Fibroblast of mammary gland (primary cell): ENCODE measurements around the gene ST6GALNAC3.

ENCODE experiments used
- DNase-seq: peaks from one replicate; pipeline ENCODE4 v3.0.0-alpha.2; 2010; ENCODE audit warnings: low read depth
- H3K4me3 ChIP-seq: 2 replicates; pipeline ENCODE4 v1.5.1; 2011; ENCODE audit warnings: low read depth, mild to moderate bottlenecking, low read length, moderate library complexity; ENCODE audit not compliant: control insufficient read depth
- TF ChIP-seq, protein P1 (sequence below): conservative IDR thresholded peaks from 2 replicates; pipeline ENCODE4 v1.5.1; 2011; ENCODE audit warnings: low read depth, low read length, inconsistent platforms; ENCODE audit not compliant: control insufficient read depth, insufficient read depth

The ST6GALNAC3 gene

DNA sequence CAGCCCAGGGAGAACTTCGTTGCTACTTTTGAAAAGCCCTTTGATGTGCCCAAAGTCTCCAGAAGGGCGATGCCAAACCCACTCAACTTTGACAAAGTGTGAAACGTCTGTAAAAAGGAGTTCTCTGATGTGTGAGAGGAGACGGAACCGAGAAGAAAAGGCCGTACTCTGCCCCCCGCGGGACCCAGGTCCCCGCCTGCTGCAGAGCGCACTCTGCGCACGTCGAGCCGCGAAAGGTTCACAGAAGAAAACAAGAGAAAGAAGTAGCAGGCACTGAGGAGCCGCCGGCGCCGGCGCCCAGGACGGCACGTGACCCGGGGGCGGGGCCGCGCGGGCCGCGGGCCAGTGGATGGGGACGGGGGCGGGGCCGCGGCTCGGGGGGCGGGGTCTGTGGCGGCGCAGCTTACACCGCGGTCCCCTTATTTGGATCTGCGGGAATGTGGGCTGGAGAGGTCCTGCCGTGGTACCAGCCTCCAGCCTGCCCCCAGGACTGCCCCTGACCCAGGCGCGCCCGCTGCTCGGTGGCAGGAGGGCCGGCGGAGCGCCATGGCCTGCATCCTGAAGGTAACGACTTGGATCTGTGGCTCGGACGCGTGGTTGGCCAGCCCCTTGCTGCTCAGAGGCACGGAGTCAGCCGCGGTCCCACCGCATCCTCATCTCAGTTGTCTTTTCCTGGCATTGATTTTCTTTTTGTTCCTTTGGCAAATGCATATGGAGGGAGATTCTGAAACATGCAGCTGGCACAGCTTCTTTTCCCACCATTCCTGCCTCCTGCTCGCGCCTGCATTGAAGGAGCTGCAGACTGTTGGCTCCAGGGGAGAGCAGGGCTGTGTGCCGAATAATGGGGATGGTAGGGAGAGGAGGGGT is at the start of gene ST6GALNAC3:
ST6GALNAC3 (plus strand) TSS at position 426 of the 867 bp plus-strand sequence.
- peak within 1 kb of the TSS; percentile 55 for H3K4me3 ChIP-seq
- DNase-seq: peak; percentile 29
- TF ChIP-seq, protein P1, sequence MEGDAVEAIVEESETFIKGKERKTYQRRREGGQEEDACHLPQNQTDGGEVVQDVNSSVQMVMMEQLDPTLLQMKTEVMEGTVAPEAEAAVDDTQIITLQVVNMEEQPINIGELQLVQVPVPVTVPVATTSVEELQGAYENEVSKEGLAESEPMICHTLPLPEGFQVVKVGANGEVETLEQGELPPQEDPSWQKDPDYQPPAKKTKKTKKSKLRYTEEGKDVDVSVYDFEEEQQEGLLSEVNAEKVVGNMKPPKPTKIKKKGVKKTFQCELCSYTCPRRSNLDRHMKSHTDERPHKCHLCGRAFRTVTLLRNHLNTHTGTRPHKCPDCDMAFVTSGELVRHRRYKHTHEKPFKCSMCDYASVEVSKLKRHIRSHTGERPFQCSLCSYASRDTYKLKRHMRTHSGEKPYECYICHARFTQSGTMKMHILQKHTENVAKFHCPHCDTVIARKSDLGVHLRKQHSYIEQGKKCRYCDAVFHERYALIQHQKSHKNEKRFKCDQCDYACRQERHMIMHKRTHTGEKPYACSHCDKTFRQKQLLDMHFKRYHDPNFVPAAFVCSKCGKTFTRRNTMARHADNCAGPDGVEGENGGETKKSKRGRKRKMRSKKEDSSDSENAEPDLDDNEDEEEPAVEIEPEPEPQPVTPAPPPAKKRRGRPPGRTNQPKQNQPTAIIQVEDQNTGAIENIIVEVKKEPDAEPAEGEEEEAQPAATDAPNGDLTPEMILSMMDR: no peak

GRCh38 chr1:76027341-76027740 is 47.2 kb upstream of the ST6GALNAC3 start:
- H3K4me3 ChIP-seq: no peak overlapping the region
- TF ChIP-seq, protein P1: no peak
- DNase-seq: no peak

GRCh38 chr1:76029331-76029730 is 45.2 kb upstream of the ST6GALNAC3 start:
- TF ChIP-seq, protein P1: no peak
- H3K4me3 ChIP-seq: no peak overlapping the region
- no peak for DNase-seq

DNA sequence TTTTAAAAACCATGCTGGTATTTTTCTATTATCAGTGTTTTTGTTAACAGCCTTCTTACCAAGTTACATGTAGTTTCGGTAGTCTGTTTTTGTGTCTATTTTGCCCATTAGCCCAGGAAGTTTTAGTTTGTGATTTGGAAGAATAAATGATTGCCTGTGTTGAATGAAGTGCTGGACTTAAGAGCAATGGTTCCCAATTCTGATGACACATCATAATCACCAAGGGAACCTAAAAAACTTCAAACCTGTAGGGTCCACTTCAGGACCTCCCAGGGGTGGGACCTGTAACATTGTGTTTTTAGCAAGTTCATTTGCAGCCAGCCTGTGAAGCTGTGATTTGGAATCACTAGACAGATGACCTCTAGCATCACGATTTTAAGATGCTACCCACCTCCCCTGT is 43.0 kb upstream of the ST6GALNAC3 start:
- H3K4me3 ChIP-seq: no peak overlapping the region
- TF ChIP-seq, protein P1: no peak
- no peak for DNase-seq

DNA sequence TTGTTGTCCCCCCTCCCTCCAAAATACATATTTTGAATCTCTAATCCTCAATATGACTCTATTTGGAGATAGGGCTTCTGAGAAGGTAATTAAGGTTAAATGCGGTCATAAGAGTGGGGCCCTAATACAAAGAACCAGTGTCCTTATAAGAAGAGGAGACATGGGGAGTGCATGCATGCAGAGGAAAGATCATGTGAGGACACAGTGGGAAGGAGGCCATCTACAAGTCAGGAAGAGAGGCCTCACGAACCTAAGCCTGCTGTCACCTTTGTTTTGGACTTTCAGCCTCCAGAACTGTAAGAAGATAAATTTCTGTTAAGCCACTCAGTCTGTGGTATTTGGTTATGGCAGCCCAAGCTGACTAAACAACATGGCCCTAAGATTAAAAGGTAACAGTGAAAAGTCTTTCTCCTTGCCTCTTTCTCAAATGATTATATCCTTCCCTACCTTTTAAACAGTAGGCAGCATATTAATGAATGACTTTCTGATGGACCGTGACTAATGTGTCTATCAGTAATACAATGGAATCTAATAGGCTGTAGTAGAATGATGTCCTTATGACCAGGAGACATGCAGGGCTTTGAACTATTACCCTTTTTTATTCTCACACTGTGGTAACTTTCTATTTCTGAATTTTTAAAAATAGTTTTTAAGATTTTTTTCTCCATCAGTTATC is 40.6 kb upstream of the ST6GALNAC3 start:
- TF ChIP-seq, protein P1: no peak

GRCh38 chr1:76035053-76035452 is 39.5 kb upstream of the ST6GALNAC3 start:
- TF ChIP-seq, protein P1: peak; percentile 33
- peak; percentile 15 for DNase-seq
- no peak overlapping the region for H3K4me3 ChIP-seq

More for the DNA sequence above, 40.6 kb upstream of the ST6GALNAC3 start:
- no peak overlapping the region for H3K4me3 ChIP-seq
- no peak for DNase-seq
